HG03565 (cell line): ENCODE results near the gene PIR.

Experiments used
- ATAC-seq: cut with Tn5 transposase; IDR thresholded peaks from one replicate; pipeline ENCODE4 v1.9.1; 2021; ENCODE audit warnings: mild to moderate bottlenecking, moderate library complexity; ENCODE audit not compliant: unreplicated experiment

The PIR gene

GRCh38 chrX:15418707-15419181 is 74.4 kb downstream of the PIR start:
- no peak for ATAC-seq

GRCh38 chrX:15418041-15418706 is 75.0 kb downstream of the PIR start:
- no peak for ATAC-seq

- no peak for ATAC-seq
These were observed 76.8 kb downstream of the PIR start for GRCh38 chrX:15416133-15416993.

GRCh38 chrX:15413101-15413500 is 80.0 kb downstream of the PIR start:
- no peak for ATAC-seq

GRCh38 chrX:15410947-15411346 is 82.2 kb downstream of the PIR start:
- no peak for ATAC-seq

- ATAC-seq: no peak
These were observed 82.7 kb downstream of the PIR start for GRCh38 chrX:15410430-15410829.

GRCh38 chrX:15405846-15406245 is 87.3 kb downstream of the PIR start:
- no peak for ATAC-seq

- no peak for ATAC-seq
These were observed 88.6 kb downstream of the PIR start for GRCh38 chrX:15404401-15405096.

GRCh38 chrX:15401378-15401777 is 91.8 kb downstream of the PIR start:
- ATAC-seq: no peak

- ATAC-seq: no peak
These were observed 93.2 kb downstream of the PIR start for GRCh38 chrX:15399962-15400391.

GRCh38 chrX:15398874-15399273 is 94.3 kb downstream of the PIR start:
- no peak for ATAC-seq

GRCh38 chrX:15395789-15396188 is 97.3 kb downstream of the PIR start:
- ATAC-seq: no peak

- no peak for ATAC-seq
These were observed 101.3 kb downstream of the PIR start for GRCh38 chrX:15391850-15392249.

GRCh38 chrX:15384304-15384703 is 108.8 kb downstream of the PIR start, which contains the start of gene VEGFD:
Gene VEGFD (minus strand): TSS chrX:15384413. CDS start chrX:15383946, 467 bp downstream.
- no peak for ATAC-seq

- ATAC-seq: no peak
These were observed 110.3 kb downstream of the PIR start for GRCh38 chrX:15382813-15383212.

- ATAC-seq: no peak
These were observed 116.2 kb downstream of the PIR start for GRCh38 chrX:15376956-15377355.

GRCh38 chrX:15373976-15374375 is 119.2 kb downstream of the PIR start:
- no peak for ATAC-seq

GRCh38 chrX:15366506-15367352 is 126.4 kb downstream of the PIR start:
- ATAC-seq: no peak

GRCh38 chrX:15359701-15360100 is 133.4 kb downstream of the PIR start:
- no peak for ATAC-seq

GRCh38 chrX:15358533-15358932 is 134.6 kb downstream of the PIR start:
- no peak for ATAC-seq
